Mucosa of stomach (tissue), 1 donor: ENCODE data around the gene PI4KA.

ENCODE experiments used
- H3K27me3 ChIP-seq: one replicate; pipeline ENCODE4 v1.7.0; 2013; ENCODE audit warnings: mild to moderate bottlenecking, low read length; ENCODE audit not compliant: control insufficient read depth, insufficient read depth
- H3K36me3 ChIP-seq: one replicate; pipeline ENCODE4 v1.7.0; 2013; ENCODE audit warnings: low read length; ENCODE audit not compliant: control insufficient read depth, insufficient read depth
- H3K4me1 ChIP-seq: one replicate; pipeline ENCODE4 v1.7.0; 2013; ENCODE audit warnings: mild to moderate bottlenecking, low read length; ENCODE audit not compliant: control insufficient read depth, insufficient read depth
- H3K4me3 ChIP-seq: one replicate; pipeline ENCODE4 v1.7.0; 2013; ENCODE audit warnings: low read length
- H3K9ac ChIP-seq: one replicate; pipeline ENCODE4 v1.7.0; 2013; ENCODE audit warnings: mild to moderate bottlenecking, low read length, moderate library complexity
- H3K9me3 ChIP-seq: one replicate; pipeline ENCODE4 v1.7.0; 2013; ENCODE audit warnings: mild to moderate bottlenecking, low read length, moderate library complexity; ENCODE audit not compliant: control insufficient read depth
- donor health status: Pancreatic carcinoma.

The PI4KA gene

DNA sequence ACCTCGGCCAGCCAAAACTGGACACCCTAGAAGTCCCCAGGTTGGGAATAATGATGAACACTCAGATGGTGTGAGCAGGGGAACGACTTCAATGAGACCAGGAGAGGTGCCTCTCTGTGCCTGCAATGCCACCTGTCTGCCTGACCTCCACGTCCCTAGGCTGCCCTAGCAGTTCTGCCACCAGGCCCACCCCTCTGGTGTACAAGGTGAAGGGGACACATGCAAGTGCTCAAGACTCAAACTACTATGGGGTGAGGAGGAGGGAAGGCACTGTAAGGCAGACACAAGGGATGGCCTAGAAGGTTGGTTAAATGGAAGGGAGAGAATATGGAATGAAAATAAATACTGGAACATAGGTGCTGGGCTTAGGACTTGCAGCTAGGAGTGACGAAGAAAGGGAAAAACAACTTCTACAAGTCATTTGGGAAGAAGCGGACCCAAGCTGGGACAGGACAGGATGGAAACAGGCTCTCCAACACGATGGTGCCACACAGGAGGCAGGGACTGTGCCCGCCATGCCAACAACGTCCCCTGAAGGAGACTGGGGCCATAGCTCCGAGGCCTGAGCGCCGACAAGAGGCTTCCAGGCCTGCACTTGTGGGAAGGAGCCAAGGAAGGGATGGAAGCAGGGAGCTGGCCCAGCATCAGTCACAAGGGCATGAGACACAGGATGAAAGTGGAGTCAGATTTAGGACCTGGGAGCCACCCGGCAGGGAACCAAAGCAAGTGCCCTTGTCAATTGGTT, 66.2 kb downstream of the PI4KA start:
- H3K36me3 ChIP-seq = peaks cover 12% of the 10 kb centered on the region

DNA sequence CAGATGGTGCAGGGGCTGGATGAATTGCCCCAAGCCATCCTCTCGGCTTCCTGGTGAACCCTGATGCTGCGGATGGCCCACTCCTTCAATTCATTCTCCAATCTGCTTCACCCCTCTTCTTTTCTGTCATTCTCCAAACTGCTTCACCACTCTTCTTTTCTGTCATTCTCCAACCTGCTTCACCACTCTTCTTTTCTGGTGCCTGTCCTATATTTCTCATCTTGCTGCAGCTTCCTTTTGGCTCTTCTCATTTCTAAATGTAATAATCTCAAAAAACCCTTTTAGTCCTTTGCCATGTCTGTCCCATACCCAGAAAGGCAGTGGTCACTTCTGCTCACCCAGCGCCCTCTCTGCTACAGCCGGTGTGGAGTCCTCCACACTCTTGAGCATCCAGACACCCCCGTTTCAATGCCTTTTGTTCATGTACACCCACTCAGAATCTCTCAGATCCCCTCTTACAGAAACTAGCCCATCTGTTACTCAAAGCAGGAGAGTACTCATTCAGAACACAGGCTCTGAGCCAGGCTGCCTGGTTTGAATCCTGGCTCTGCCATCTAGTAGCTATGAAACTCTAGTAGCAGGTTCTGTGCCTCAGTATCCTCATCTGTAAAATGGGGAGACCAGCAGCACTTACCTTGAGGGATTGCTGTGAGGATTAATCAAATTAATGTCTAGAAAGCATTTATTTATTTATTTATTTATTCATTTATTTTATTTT, 69.8 kb downstream of the PI4KA start:
- H3K4me1 ChIP-seq = peaks cover 4% of the 10 kb centered on the region
- H3K27me3 ChIP-seq = no peaks in the 10 kb centered on the region
- no peaks in the 10 kb centered on the region for H3K36me3 ChIP-seq
- no peaks in the 10 kb centered on the region for H3K9me3 ChIP-seq
- no peak overlapping the region for H3K4me3 ChIP-seq
- H3K9ac ChIP-seq = no peak overlapping the region

More for the DNA sequence above, 66.2 kb downstream of the PI4KA start:
- Histone ChIP-seq H3K4me3 (no peak overlapping the region), H3K9me3 (no peaks in the 10 kb centered on the region), H3K9ac (no peak overlapping the region), H3K27me3 (no peaks in the 10 kb centered on the region), H3K4me1 (peaks cover 4% of the 10 kb centered on the region)

DNA sequence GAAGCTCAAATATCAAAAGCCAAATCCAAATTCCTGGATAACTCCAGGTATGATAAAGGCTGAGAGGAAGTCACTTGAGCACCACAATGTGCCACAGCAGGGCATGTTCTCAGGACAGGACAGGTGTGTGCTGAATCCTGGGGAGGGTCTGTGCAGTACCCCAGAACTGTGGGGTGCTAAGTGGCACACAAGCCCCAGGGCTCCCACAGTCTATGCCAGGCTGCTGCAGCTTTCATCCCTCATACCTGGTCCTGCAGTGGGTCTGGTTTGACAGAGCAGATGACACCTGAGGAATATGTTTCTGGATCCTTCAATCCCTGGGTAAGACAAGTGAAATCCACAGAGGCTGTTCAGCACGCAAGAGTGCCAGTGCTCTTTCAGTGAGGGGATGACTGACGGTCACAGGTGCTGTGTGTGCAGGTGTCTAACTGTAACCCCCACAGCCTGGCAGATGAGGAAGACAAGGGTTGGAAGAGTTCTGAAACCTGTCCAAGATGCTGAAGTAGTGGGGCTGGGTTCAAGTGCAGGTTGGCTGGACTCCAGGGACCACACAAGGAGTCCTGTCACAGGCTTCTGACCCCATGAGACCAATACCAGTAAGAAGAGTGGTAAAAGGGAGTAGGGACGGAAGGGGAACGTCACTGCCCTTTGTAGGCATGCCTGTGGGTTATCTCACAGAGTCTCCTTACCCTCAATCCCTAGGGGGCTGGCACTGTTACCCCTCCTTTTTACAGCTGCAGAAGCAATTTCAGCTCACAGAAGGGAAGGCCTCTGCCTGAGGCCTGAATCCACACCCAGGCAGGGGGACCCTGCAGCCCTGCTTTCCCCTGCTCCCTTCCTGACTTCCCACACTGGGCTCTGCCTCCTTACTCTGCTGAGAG, 70.6 kb downstream of the PI4KA start:
- H3K27me3 ChIP-seq = no peaks in the 10 kb centered on the region
- H3K4me1 ChIP-seq = peaks cover 4% of the 10 kb centered on the region
- no peaks in the 10 kb centered on the region for H3K9me3 ChIP-seq
- no peak overlapping the region for H3K9ac ChIP-seq
- no peaks in the 10 kb centered on the region for H3K36me3 ChIP-seq
- no peak overlapping the region for H3K4me3 ChIP-seq

DNA sequence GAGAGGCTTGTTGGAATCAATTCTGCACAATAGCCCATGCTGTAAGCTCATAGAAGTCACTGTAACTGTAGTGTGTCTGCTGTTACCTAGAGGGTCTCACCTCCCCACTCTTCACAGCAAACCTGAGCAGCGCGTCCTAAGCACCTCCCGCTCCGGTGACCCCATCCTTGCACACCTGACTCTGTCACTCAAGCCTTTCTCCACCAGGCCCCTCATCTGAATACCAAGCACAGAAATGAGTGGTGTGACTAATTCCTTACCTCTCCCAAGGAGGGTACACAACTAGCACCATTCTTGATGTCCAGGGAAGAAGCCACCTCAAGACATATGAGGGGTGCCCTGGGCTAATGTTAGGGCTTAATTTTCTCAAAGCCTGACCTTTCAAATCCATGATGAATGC, 71.4 kb downstream of the PI4KA start:
- no peak overlapping the region for H3K9ac ChIP-seq
- H3K9me3 ChIP-seq = no peaks in the 10 kb centered on the region
- H3K4me1 ChIP-seq = peaks cover 4% of the 10 kb centered on the region
- H3K4me3 ChIP-seq = no peak overlapping the region
- H3K27me3 ChIP-seq = no peaks in the 10 kb centered on the region
- H3K36me3 ChIP-seq = no peaks in the 10 kb centered on the region

DNA sequence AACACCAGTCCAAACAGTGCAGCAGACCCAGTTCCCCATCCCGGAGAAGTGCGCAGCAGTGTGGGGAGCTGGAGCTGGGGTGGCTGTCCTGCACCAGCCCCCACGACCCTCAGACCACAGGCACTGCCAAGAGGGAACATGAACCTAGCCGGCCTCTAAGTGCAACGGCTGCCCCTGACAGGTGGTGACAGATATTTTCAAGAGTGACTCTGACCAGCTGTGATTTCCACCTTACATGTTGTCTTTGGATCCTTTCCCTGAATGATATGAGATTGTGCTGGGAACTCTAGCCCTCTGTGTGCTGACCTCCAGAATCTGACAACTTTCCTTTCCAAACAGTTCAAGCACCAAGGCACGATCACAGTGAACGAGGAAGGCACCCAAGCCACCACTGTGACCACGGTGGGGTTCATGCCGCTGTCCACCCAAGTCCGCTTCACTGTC, 72.1 kb downstream of the PI4KA start:
- no peaks in the 10 kb centered on the region for H3K27me3 ChIP-seq
- no peak overlapping the region for H3K9ac ChIP-seq
- peaks cover 4% of the 10 kb centered on the region for H3K4me1 ChIP-seq
- H3K9me3 ChIP-seq = no peaks in the 10 kb centered on the region
- H3K36me3 ChIP-seq = no peaks in the 10 kb centered on the region
- H3K4me3 ChIP-seq = no peak overlapping the region

DNA sequence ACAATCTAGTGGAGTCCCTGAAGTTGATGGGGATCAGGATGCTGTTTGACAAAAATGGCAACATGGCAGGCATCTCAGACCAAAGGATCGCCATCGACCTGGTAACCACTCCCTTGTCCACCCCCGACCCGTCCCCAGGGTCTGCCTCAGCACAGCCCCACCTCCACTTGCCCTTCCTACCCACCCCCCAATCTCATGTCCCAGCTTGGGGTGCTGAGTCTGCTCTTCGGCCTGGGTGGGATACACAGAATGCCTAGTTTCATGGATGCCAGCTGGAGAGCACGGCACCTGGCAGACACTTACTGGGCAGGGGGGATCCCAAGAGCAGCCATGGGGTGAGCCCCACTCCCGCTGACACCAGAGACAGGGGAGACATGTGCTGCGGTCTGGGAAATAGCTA, 72.6 kb downstream of the PI4KA start:
- Histone ChIP-seq H3K4me1 (peaks cover 4% of the 10 kb centered on the region), H3K9me3 (no peaks in the 10 kb centered on the region), H3K9ac (no peak overlapping the region), H3K4me3 (no peak overlapping the region), H3K36me3 (no peaks in the 10 kb centered on the region), H3K27me3 (no peaks in the 10 kb centered on the region)

DNA sequence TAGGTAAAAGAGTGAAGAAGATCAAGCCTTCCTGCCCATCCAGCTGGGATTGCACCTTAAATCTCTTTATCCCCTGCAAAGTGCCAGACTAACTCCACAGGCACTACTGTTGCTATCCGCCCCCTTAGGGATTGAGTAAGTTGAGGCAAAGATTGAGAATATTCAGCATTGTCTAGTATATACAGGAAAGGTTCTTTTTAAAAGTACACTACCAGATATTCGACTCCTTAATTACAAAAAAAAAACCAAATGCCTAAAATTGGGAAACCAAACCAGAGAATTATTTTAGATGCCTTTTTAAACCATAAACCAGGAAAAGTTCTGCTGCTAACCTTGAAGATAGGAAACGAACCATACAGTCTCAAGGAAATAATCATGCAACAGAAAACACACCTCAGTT, 73.2 kb downstream of the PI4KA start:
- H3K4me3 ChIP-seq = no peak overlapping the region
- no peaks in the 10 kb centered on the region for H3K9me3 ChIP-seq
- peaks cover 4% of the 10 kb centered on the region for H3K4me1 ChIP-seq
- H3K27me3 ChIP-seq = no peaks in the 10 kb centered on the region
- no peak overlapping the region for H3K9ac ChIP-seq
- no peaks in the 10 kb centered on the region for H3K36me3 ChIP-seq

DNA sequence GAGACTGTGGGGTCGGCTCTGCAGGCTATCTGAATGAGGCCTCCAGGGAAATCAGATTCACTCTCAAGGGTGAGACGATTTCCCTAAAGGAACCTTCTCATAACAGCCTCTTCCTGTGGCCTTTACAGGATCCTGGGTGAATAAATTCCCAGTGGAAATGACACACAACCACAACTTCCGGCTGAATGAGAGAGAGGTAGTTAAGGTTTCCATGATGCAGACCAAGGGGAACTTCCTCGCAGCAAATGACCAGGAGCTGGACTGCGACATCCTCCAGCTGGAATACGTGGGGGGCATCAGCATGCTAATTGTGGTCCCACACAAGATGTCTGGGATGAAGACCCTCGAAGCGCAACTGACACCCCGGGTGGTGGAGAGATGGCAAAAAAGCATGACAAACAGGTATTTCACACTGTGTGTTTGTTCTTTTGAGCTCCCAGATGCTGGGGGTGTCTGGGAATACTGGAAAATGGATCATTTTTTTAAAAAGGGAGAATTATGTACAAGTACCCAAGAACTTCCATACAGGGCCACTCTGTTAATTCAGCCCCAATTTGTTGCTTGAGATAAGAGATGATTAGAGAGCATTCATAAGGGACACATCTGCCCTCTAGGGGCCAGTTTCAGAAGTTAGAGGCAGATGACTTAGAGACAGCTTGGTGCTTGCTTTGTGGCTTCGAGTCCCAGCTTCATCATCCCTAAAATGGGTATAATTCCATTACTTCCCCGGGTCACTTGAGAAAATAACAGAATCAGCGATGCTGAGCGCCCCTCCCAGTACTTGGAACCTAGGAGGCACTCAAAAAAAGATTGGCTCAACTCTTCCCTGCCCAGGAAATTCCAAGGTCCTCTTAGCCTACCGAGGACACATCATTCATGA, 74.5 kb downstream of the PI4KA start:
- no peaks in the 10 kb centered on the region for H3K9me3 ChIP-seq
- H3K4me3 ChIP-seq = no peak overlapping the region
- no peak overlapping the region for H3K9ac ChIP-seq
- no peaks in the 10 kb centered on the region for H3K27me3 ChIP-seq
- no peaks in the 10 kb centered on the region for H3K4me1 ChIP-seq
- no peaks in the 10 kb centered on the region for H3K36me3 ChIP-seq

DNA sequence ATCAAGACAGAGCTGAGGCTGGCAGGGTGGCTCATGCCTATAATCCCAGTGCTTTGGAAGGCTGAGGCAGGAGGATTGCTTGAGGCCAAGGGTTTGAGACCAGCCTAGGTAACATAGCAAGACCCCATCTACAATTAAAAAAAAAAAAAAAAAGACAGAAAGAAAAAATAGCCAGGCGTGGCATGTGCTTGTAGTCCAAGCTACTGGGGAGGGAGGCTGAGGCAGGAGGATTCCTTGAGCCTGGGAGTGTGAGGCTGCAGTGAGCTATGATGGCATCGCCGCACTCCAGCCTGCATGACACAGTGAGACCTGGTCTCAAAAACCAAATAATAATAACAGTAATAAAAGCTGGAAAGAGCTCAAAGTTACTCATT, 75.3 kb downstream of the PI4KA start:
- Histone ChIP-seq H3K4me3 (no peak overlapping the region), H3K9me3 (no peaks in the 10 kb centered on the region), H3K4me1 (no peaks in the 10 kb centered on the region), H3K36me3 (no peaks in the 10 kb centered on the region), H3K27me3 (no peaks in the 10 kb centered on the region), H3K9ac (no peak overlapping the region)

DNA sequence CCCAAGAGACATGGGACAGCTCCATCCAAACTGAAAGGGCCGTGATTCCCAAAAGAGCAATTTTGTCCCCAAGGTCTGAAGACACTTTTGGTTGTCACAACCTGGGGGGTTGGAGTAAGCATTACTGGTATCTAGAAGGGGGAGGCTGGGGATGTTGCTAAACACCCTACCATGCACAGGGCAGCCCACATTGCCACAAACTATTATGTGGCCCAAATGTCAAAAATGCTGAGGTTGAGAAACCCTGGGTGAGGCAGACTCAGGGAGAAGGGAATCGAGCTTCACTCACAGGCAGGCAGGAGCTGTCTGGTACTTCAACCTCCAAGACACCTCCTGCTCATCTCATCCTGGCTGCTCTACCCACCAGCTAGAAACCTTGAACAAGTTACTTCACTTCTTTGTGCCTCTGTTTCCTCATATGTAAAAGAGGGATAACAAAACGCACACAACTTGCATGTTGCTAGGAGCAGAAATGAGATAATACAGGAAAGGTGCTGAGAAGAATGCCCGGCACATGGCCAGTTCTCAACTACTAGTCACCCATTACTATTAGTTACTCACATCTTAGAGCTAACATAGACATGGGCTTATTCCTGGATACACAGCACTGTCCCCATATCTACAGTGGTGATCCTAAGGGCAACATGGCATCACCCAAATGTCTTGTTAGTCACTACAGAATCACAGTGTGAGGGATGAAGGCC, 75.9 kb downstream of the PI4KA start:
- Histone ChIP-seq H3K9ac (no peak overlapping the region), H3K36me3 (no peaks in the 10 kb centered on the region)

DNA sequence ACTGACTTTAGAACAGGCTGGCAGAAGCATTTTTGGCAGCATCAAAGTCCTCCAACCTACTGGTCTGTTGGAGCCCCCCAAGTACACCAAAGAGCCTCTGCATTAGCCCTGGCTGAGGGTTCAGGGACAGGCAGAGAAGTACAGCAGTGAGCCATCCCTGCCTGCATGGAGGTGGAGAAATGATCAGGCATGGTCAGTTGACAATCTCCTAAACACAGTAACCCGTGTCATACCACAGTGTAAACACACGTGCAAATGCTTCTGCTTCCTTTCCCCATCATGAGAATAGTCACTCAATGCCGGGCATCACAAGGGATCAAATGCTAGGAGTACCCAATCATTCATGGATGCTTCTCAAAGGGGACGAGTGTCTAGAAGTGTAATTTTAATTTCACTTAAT, 76.5 kb downstream of the PI4KA start:
- H3K4me3 ChIP-seq = no peak overlapping the region
- no peaks in the 10 kb centered on the region for H3K9me3 ChIP-seq
- no peaks in the 10 kb centered on the region for H3K36me3 ChIP-seq

More for the DNA sequence above, 75.9 kb downstream of the PI4KA start:
- no peaks in the 10 kb centered on the region for H3K9me3 ChIP-seq
- no peaks in the 10 kb centered on the region for H3K27me3 ChIP-seq
- no peak overlapping the region for H3K4me3 ChIP-seq
- no peaks in the 10 kb centered on the region for H3K4me1 ChIP-seq

More for the DNA sequence above, 76.5 kb downstream of the PI4KA start:
- Histone ChIP-seq H3K27me3 (no peaks in the 10 kb centered on the region), H3K4me1 (peaks cover 5% of the 10 kb centered on the region), H3K9ac (no peak overlapping the region)
